ENCODE results near the gene CABP1. TPM values are rescaled to one million over a fixed set of nuclear protein-coding genes. Genes with fewer than 3 reads are reported as not detected.
"Not testable (repeated sequence)": the region's sequence is repeated elsewhere in the genome, so short reads cannot be mapped to it uniquely, and the experiment has no call there.

CABP1 gene
- total RNA-seq, 4 donors from 2014 or later, result 0.81 to 3.0 (median 1.2) TPM

GRCh38 chr12:120668091-120668867 lies 27.9 kb downstream of the CABP1 start:
- ATAC-seq, result no peak
- WGBS, 2 donors (ENCODE audit: low coverage in 1 of 2), result 67 to 87% methylated on average over 7 to 10 of the region's 20 CpGs
- Histone ChIP-seq H3K36me3 (no peaks in the 10 kb centered on the region), H3K4me3 (no peak overlapping the region), H3K9me3 (no peaks in the 10 kb centered on the region), H3K27ac (no peak overlapping the region), H3K27me3 (no peaks in the 10 kb centered on the region), H3K4me1 (peaks cover 0 to 12% (median 0%) of the 10 kb centered on the region in 3 donors)
- TF ChIP-seq EP300 (IDR thresholded peaks at IDR 0.05), result no peak
- TF ChIP-seq CTCF (IDR thresholded peaks at IDR 0.05), result no peak
- no peak for TF ChIP-seq POLR2AphosphoS5 (IDR thresholded peaks at IDR 0.05)
- TF ChIP-seq POLR2A (IDR thresholded peaks at IDR 0.05), result no peak

- H3K4me3 ChIP-seq, result no peak overlapping the region
- no peaks in the 10 kb centered on the region for H3K36me3 ChIP-seq
- H3K27me3 ChIP-seq, result no peaks in the 10 kb centered on the region
- WGBS, 2 donors (ENCODE audit: low coverage in 1 of 2), result 33 to 58% methylated on average over 6 to 11 of the region's 19 CpGs
- ATAC-seq, result peak; percentile 36
- no peaks in the 10 kb centered on the region for H3K9me3 ChIP-seq
- H3K4me1 ChIP-seq, result peaks cover 0 to 12% (median 0%) of the 10 kb centered on the region in 3 donors
- TF ChIP-seq CTCF (IDR thresholded peaks at IDR 0.05) (no peak), POLR2AphosphoS5 (IDR thresholded peaks at IDR 0.05) (no peak), POLR2A (IDR thresholded peaks at IDR 0.05) (no peak), EP300 (IDR thresholded peaks at IDR 0.05) (no peak)
- no peak overlapping the region for H3K27ac ChIP-seq
These were observed 28.7 kb downstream of the CABP1 start for GRCh38 chr12:120668868-120669840.

DNA sequence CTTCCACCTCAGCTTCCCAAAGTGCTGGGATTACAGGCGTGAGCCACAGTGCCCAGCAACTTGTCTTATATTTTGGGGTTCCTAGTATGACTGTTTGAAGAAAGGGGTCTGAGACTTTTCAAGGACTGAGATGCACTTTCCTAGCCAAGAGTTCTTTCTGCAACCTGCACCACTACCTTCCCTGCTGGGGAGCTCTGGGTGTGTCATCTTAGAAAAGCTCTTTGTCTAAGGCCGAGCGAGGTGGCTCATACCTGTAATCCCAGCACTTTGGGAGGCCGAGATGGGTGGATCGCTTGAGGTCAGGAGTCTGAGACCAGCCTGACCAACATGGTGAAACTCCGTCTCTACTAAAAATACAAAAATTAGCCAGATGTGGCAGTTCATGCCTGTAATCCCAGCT lies 29.8 kb downstream of the CABP1 start:
- H3K27me3 ChIP-seq, H3K9me3 ChIP-seq, H3K27ac ChIP-seq, H3K4me3 ChIP-seq, H3K36me3 ChIP-seq, ATAC-seq: not testable (repeated sequence)
- WGBS, 2 donors (ENCODE audit: low coverage in 1 of 2), result 92% methylated on average over 5 of the region's 6 CpGs; no CpG with 5 or more reads in 1 of the 2 donors
- peaks cover 0 to 12% (median 0%) of the 10 kb centered on the region in 3 donors for H3K4me1 ChIP-seq

- Histone ChIP-seq H3K4me3 (no peak overlapping the region), H3K27ac (no peak overlapping the region)
- ATAC-seq, result no peak
These were observed 30.2 kb downstream of the CABP1 start for GRCh38 chr12:120670667-120671066.

DNA sequence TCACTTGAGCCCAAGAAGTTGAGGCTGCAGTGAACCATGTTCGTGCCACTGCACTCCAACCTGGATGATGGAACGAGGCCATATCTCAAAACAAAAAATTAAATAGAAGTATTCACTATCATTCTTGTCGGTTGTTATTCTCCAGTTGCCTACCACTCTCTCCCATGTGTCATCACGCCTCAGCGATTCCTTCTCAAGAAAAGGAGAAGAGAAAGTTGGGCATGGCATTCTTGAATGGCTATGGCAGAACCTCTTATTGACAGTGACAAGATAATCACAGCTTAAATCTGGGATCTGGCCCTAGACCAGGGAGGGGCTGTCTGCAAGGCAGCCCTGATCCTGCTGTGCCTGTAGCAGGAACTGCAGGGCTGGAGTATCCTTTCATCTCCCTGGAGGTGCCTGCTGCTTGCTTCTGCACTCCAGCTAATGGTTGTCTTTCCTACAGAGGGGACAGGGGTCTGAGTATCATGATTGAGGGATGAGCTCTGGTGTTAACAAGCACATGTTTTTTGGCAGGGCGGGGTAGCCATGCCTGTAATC lies 33.7 kb downstream of the CABP1 start:
- 69 to 83% methylated on average over 3 of the region's 6 CpGs for WGBS, 2 donors (ENCODE audit: low coverage in 1 of 2)
- no peak for ATAC-seq
- H3K9me3 ChIP-seq, result no peaks in the 10 kb centered on the region
- no peak overlapping the region for H3K27ac ChIP-seq
- H3K36me3 ChIP-seq, result no peaks in the 10 kb centered on the region
- TF ChIP-seq EP300 (IDR thresholded peaks at IDR 0.05) (no peak), POLR2A (IDR thresholded peaks at IDR 0.05) (no peak), POLR2AphosphoS5 (IDR thresholded peaks at IDR 0.05) (no peak), CTCF (IDR thresholded peaks at IDR 0.05) (no peak)
- no peak overlapping the region for H3K4me3 ChIP-seq
- peaks cover 7% of the 10 kb centered on the region for H3K27me3 ChIP-seq
- H3K4me1 ChIP-seq, result peaks cover 0 to 8% (median 0%) of the 10 kb centered on the region in 3 donors

More at GRCh38 chr12:120670667-120671066, 30.2 kb downstream of the CABP1 start:
- H3K27me3 ChIP-seq, result peaks cover 2% of the 10 kb centered on the region
- H3K4me1 ChIP-seq, result peaks cover 0 to 12% (median 0%) of the 10 kb centered on the region in 3 donors
- 77 to 89% methylated on average over 4 of the region's 5 CpGs for WGBS, 2 donors (ENCODE audit: low coverage in 1 of 2)
- no peaks in the 10 kb centered on the region for H3K9me3 ChIP-seq
- H3K36me3 ChIP-seq, result no peaks in the 10 kb centered on the region
- TF ChIP-seq POLR2A (IDR thresholded peaks at IDR 0.05) (no peak), POLR2AphosphoS5 (IDR thresholded peaks at IDR 0.05) (no peak)
